Loucy (cell line): ENCODE data around the gene CPEB4.

Source experiments
- EZH2phosphoT487 ChIP-seq: fragments of 200-600 bp; IDR thresholded peaks from 2 replicates; pipeline ENCODE4 v1.6.1; 2018; ENCODE audit warnings: antibody characterized with exemption, mild to moderate bottlenecking, moderate library complexity, borderline replicate concordance
- TF ChIP-seq, protein P1 (sequence below): fragments of 200-600 bp; sonication (generic); conservative IDR thresholded peaks from 2 replicates; pipeline ENCODE4 v1.5.1; 2014; ENCODE audit warnings: mild to moderate bottlenecking, antibody characterized with exemption, low read length

DNA sequence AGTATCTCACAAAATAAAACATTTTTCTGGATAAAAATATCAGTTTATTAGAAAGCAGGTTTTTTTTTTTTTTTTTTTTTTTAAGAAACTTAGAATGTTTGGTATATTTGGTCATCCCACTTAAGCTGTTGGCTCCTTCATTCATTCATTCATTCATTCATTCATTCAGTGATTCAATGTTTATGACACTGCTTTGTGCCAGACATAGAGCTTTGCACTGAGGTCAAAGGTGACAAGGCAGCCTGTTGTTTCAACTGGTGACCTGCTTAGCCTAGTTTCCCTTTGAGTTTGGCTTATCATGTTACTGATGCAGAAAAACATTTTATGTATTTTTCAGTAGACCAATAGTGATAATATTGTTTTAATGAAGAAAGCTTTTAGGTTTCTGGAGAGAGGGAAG lies 23.5 kb downstream of the CPEB4 start:
- TF ChIP-seq, protein P1, sequence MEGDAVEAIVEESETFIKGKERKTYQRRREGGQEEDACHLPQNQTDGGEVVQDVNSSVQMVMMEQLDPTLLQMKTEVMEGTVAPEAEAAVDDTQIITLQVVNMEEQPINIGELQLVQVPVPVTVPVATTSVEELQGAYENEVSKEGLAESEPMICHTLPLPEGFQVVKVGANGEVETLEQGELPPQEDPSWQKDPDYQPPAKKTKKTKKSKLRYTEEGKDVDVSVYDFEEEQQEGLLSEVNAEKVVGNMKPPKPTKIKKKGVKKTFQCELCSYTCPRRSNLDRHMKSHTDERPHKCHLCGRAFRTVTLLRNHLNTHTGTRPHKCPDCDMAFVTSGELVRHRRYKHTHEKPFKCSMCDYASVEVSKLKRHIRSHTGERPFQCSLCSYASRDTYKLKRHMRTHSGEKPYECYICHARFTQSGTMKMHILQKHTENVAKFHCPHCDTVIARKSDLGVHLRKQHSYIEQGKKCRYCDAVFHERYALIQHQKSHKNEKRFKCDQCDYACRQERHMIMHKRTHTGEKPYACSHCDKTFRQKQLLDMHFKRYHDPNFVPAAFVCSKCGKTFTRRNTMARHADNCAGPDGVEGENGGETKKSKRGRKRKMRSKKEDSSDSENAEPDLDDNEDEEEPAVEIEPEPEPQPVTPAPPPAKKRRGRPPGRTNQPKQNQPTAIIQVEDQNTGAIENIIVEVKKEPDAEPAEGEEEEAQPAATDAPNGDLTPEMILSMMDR = no peak
- TF ChIP-seq EZH2phosphoT487 = no peak
